Stimulated activated CD4-positive, alpha-beta T cell treated with anti-CD3 and anti-CD28 coated beads, Interleukin-15, amount 100 ng/mL, for 1 hour (primary cell): ENCODE data around the gene NIBAN1.
"Not testable (repeated sequence)": the region's sequence is repeated elsewhere in the genome, so short reads cannot be mapped to it uniquely, and the experiment has no call there.

Experiments
- DNase-seq, 2 donors: peaks; one replicate each; pipeline ENCODE4 v3.0.0-alpha.2; 2020; ENCODE audit warnings: low read depth in 1 of 2, low spot score in 1 of 2

NIBAN1 gene, protein sequence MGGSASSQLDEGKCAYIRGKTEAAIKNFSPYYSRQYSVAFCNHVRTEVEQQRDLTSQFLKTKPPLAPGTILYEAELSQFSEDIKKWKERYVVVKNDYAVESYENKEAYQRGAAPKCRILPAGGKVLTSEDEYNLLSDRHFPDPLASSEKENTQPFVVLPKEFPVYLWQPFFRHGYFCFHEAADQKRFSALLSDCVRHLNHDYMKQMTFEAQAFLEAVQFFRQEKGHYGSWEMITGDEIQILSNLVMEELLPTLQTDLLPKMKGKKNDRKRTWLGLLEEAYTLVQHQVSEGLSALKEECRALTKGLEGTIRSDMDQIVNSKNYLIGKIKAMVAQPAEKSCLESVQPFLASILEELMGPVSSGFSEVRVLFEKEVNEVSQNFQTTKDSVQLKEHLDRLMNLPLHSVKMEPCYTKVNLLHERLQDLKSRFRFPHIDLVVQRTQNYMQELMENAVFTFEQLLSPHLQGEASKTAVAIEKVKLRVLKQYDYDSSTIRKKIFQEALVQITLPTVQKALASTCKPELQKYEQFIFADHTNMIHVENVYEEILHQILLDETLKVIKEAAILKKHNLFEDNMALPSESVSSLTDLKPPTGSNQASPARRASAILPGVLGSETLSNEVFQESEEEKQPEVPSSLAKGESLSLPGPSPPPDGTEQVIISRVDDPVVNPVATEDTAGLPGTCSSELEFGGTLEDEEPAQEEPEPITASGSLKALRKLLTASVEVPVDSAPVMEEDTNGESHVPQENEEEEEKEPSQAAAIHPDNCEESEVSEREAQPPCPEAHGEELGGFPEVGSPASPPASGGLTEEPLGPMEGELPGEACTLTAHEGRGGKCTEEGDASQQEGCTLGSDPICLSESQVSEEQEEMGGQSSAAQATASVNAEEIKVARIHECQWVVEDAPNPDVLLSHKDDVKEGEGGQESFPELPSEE

DNA sequence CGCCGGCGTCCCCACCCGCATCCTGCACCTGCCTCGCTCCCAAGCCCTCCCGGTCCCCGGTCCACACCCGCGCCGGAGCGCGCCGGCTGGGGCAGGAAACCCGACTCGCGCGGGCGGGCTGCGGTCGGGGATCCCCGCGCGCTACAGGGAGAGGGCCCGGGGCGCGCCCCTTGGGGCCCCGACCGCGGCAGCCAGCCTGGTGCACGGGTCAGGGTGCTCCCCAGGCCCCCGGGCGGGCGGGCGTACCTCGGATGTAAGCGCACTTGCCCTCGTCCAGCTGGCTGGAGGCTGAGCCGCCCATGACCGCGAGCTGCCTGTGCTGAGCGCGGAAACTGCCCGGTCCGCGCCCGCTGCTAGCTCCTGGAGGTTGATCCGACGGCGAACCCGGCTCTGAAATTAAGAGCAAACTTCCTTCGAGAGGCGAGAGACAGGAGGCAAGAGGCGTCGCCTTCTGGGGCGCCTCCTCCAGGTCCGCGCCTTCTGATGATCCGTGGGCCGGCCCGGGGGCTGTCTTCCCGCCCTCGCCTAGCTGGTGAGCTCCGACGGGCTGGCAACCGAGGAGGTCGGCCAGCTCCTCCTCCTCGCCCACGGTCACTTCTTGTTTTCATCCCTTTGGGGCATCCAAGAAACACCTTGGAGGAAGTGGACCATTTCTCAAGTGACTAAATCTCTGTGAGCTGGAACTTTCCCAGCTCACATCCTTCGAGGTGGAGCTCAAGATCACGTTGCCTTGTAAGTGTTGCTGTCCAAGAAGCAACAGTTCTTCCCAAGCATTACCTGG is at the start of gene NIBAN1:
TSS of gene NIBAN1 (minus strand) at position 453 of the 781 bp plus-strand sequence. CDS start at position 301, 152 bp downstream.
- peak; percentile 18 to 55 for DNase-seq

DNA sequence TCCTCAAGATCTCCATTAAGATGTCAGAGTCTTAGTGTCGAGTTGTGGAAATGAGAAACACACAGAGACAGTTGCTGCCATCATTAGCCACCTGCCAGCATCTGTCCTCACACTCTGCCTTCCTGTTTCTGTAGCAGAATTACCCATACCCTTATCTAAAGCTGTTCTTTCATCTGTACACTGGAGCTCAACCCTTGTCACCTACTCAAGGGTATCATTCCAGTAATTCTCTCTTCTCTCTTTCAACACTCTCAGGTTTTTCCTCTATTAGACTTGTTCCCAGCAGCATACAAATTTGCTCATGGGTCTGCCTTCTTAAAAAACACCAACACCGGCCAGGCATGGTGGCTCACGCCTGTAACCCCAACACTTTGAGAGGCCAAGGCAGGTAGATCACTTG is 43.7 kb upstream of the NIBAN1 start:
- DNase-seq = no peak

DNA sequence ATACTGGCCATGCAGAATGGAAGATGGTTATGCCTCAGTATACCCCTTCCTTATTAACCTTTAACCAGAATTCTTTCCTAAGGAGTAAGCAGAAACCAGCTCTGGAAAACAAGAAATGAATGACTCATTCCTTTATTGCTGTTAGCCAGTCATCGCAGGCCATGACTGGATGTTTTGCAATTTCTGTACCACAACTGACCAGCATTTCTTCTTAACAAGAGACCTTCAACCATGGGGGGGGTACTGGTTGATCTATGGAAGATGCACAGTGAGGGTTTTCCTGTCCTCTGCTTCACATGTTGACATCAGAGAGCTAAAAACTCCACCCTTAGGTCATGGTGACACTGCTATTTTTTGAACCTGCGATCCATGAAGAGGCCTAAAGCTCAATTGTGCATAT is 43.0 kb upstream of the NIBAN1 start:
- DNase-seq = no peak

DNA sequence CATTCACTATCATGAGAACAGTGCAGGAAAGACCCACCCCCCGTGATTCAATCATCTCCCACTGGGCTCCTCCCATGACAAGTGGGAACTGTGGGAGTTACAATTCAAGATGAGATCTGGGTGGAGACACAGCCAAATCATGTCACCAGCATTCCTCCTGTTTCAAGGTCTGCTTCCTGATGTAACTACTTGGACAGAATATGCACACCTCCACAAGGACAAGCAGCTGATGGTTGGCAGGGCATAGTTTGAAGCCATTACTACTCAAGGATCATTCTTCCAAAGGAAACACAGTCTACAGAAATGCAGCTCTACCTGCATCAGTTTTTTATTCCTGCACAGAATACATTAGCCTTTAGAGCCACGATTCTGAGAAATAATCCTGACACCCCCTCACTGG is 42.6 kb upstream of the NIBAN1 start:
- no peak for DNase-seq

DNA sequence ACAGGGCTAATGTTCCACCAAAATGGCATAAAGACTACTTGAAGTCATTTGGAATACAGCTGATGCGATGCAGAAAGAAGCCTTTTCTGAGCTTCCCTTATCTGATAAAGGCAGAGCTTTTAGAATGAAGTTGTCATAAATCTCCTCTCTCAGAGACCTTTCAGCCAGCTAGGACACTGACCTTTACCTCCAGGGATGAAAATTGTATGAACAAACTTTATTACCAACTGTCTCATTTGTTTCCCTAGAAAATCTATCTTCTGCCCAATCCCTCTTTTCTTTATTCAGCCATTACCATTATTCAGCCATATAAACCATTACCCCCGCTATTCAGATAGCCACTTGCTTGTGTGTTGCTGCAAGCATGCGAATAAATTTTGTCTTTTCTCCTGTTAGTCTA is 41.3 kb upstream of the NIBAN1 start:
- no peak for DNase-seq

DNA sequence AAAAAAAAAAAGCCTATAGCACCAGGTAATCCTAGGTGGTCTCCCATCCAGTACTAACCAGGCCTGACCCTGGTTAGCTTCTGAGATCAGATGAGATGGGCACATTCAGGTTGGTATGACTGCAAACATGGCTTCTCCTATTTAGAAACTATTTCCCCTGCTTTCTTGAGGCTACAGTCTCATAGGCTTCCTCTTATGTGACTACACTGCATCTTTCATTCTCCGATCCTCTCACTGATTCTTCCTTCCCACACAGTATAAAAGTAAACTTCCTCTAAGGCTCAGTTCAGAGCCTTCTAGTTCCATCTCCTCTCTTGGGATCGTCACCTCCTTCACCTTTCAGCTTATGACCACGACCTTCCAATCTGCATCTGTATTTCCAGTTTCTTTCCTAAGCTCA is 40.6 kb upstream of the NIBAN1 start:
- no peak for DNase-seq

DNA sequence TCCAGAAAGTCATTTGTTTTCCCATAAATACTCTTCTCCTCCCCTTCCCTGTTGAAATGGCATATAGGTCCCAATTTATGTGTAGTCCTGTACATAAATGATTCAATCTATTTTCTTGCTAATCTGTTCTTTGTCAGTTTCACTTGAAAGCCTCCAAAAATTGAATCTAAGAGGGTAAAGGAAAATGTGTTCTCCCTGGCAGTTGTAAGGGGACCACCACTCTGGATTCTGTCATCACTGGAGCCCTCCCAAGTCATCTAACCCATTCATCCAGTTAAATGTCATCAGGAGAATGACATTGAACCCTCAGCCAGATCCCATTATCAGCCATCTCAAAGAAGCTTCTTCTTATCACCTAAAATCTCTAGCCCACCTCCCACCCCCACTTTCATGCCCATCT is 36.1 kb upstream of the NIBAN1 start:
- no peak for DNase-seq

DNA sequence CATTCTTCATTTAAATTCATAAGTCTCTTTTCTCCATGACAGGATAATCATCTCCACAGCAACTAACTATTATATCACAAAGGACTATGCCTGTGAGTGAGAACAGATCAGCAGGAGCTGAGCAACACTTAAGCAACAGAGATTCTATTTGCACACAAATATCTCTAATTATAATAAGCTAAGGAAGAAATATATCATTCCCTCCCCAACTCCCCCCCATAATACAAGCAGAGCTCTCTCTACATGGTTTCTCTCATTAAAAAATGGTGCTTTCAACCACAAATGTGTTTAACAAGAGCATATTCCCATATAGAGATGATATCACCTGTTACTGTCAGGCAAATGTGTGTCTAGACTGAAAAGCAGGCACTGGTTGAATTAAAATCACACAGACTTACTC is 34.5 kb upstream of the NIBAN1 start:
- no peak for DNase-seq

DNA sequence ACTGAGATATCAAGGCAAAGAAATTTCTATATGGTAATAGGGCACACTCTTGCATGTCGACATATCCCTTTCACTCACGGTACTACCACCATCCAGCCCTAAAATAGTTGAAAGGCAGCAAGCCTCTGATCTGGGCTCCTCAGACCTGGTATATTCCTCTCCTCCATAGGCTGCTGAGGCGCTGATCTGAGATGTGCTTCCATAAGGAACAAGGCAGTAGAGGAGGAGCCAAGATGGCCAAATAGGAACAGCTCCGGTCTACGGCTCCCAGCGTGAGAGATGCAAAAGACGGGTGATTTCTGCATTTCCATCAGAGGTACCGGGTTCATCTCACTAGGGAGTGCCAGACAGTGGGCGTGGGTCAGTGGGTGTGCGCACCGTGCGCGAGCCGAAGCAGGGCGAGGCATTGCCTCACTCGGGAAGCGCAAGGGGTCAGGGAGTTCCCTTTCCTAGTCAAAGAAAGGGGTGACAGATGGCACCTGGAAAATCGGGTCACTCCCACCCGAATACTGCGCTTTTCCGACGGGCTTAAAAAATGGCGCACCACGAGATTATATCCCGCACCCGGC is 27.1 kb upstream of the NIBAN1 start:
- not testable (repeated sequence) for DNase-seq

DNA sequence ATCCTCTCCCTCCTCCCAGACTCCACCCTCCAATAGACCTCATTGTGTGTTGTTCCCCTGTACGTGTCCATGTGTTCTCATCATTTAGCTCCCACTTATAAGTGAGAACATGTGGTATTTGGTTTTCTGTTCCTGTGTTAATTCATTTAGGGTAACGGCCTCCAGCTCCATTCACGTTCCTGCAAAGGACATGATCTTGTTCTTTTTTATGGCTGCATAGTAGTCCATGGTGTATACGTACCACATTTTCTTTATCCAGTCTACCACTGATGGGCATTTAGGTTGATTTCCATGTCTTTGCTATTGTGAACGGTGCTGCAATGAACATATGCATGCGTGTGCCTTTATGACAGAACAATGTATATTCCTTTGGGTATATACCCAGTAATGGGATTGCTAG is 25.7 kb upstream of the NIBAN1 start:
- DNase-seq = not testable (repeated sequence)

DNA sequence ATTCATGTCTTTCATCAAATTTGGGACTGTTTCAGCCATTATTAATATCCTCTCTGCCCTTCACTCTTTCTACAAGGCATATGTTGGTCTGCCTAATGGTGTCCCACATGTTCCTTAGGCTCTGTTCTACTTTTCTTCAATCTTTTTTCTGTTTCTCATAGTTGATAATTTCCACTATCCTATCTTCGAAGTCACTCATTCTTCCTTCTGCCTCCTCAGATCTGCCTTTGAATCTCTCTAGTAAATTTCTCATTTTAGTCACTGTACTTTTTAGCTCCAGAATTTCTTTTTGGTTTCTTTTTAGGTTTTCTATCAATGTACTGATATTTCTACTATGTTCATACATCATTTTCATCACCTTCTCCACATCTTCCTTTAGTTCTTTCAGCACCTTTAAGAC is 20.0 kb upstream of the NIBAN1 start:
- DNase-seq = no peak

DNA sequence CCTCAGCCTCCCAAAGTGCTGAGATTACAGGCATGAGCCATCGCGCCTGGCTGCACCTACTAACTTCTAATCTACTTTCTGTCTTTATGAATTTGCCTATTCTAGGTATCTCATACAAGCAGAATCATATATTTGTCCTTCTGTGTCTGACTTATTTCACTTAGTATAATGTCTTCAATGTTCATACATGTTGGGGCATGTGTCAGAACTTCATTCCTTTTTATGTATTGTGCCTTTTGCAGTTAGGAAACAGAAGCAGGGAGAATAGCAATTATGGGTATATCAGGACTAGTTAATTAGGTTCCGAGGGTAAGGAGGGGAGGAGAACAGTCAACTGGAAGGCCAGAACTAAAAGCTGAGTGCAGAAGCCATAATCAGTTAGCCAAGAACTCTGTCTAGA is 18.0 kb upstream of the NIBAN1 start:
- DNase-seq = no peak

DNA sequence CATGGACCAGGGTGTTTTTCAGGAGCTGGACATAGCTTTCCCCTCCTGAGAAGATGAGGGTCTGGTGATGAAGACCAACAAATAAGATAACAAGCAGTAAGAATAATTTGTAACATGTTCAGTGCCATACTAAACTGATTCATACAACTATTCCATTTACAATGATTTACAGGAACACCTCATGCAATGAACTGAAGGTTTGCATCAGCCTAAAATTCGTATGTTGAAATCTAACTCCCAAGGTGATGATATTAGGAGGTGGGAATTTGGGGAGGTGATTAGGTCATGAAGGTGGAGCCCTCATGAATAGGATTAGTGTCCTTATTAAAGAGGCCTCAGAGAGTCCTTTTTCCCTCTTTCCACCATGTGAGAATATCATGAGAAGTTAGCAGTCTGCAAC is 15.9 kb upstream of the NIBAN1 start:
- no peak for DNase-seq

DNA sequence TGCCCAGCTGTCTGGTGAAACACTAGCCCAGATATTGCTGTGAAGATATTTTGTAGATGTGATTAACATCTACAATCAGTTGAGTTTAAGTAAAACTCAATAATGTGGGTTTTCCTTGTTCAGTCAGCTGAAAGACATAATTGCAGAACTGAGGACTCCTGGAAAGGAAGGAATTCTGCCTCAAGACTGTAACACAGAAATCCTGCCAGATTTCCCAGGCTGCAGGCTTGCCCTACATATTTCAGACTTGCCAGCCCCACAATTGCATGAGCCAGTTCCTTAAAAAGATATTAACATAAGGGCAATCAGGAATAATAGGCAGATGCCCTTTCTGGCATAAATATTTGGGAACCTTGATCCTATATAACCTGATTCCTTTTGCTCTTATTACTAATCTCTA is 14.2 kb upstream of the NIBAN1 start:
- no peak for DNase-seq

DNA sequence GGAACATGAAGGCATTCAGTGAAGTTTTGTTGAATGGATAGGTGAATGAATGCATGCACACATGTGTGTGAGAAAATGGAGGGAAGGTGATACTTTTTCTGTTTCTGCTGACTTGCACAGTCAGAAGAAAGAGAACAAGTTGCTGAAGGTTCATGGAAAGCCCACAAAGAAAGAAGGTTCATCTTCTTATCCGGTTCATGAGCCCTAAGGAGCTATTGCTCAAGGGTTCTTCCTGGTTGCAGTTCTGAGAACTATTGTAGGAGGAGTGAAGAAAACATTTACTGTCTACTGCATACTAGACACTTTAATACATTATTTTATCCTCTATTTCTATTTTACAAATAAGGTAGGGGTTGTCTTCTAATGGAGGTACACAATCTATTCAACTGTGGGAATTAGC is 13.4 kb upstream of the NIBAN1 start:
- no peak for DNase-seq

DNA sequence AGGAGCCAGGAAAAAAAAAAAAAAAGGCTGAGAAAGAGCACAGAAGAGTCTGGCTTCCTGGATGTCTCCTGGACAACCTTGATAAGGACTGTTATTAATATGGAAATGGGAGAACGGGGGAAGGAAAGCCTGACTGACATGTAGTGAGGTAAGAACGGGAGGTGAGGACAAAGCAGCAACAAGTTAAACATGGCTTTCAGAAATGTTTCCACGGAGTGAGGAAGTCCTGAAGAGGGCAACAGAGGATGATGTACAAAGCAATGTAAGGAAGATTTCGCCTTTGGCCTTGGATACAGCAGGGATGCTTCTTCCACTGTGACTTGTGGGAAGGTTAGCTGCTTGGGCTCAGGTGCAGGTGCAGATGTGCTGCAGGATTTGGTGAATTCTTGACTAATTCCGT is 11.9 kb upstream of the NIBAN1 start:
- no peak for DNase-seq

DNA sequence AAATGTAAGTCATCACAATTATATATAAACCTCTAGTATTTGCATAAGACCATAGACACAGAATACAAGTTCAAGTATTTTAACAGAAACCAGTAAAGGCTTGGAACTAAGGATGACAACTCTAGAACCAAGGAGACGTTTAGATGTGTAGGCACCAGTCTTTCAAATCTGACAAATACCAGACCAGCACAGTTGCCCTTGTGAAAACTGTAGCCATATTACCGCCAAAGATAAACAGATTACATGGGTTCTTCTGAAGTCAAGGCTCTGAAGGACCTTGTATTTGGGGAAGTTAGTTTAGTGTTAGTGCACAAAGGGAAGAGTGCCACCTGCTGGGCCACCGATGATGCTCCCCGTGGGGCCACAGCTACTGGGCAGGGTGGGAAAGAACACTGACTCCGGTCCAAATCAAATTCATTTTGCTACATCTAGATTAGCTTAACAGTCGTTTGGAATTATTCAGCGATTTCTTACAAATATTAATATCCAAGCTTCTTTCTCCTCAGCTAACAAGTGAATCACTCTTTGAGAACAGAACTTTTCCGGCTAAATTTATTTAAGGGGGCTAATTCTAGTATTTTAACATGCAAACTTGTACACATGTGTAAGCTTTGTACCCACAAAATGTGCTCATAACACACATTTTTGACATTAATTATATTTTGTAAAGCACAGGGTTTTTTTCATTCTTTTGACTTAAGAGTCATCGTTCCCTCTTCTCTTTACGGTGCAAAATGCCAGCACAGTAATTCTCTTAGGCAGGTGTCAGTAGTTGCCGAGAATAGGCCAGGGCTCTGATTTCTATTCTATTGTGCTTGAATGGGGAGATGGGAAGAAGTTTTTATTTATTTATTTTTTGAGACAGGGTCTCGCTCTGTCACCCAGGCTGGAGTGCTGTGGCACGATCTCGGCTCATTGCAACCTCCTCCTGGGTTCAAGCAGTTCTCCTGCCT is 8.0 kb upstream of the NIBAN1 start:
- peak; percentile 52 to 54 for DNase-seq

DNA sequence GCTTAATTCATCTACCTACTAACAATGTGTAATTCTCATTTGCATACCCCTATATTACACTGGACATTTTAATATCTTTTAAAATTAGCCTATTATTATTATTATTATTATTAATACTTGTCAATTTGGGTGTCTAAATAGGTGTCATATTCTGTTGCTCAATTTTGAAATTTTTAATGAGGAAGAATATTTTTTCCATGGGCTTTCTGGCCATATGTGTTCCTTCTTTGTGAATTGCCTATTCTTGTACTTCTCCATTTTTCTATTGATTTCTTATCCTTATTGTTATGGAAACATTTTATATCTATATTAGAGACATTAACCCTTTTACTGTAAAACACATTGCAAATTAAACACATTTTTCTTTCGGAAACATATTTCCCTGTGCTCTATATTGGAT is 6.4 kb upstream of the NIBAN1 start:
- DNase-seq = no peak

DNA sequence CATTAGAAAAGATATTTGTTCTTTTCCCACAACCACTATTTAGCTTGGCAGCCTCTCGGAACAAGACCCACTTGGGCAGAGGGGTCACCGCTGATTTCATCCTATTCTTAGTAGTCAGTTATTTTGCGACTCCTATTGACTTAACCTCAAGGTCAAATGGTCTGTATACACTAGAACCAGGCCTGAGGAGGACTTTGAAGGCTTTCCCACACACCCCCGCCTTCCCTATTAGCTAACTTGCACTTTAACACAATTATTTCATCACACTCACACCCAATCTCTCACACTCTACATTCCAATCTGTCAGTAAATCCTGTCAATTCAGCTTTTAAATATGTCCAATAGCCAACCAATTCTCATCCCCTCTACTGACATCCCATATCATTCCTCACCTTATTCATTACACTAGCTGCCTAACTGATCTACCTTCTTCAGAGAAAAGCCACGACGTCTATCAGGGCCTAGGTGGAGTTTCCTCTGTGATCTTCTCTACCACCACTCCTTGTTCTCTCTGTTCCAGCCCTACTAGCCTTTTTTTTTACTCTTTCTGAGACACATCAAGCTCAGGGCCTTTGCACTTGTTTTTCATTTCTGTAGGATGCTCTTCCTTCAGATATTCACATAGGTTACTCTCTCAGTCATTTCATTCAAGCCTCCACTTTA is 1.0 kb upstream of the NIBAN1 start:
- DNase-seq = no peak

DNA sequence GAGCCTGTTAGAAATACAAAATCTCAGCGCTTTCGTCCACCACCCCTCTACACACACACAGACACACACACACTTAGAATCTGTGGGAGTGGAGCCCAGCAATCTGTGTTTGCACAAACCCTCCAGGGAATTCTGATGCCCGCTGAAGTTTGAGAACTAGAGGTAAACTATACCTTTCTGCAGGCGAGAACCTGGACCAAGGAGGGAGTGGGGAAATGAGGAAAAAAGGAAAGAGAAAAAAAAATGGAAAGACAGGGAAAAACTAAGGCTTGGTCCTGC is 468 bp upstream of the NIBAN1 start:
- no peak for DNase-seq
